COLO829 (cell line): ENCODE measurements around the gene ZC4H2.
"Not testable (repeated sequence)": the region's sequence is repeated elsewhere in the genome, so short reads cannot be mapped to it uniquely, and the experiment has no call there.

ENCODE experiments used
- DNase-seq: peaks from one replicate; pipeline ENCODE4 v3.0.0; 2012; ENCODE audit warnings: low spot score

ZC4H2 gene

GRCh38 chrX:64975989-64976672 is at the start of gene ZC4H2:
ZC4H2 (minus strand) TSS chrX:64976450; CDS start chrX:64976377, 73 bp downstream.
- DNase-seq, result peak; percentile 41

GRCh38 chrX:65017451-65017850 is 41.2 kb upstream of the ZC4H2 start:
- no peak for DNase-seq

DNA sequence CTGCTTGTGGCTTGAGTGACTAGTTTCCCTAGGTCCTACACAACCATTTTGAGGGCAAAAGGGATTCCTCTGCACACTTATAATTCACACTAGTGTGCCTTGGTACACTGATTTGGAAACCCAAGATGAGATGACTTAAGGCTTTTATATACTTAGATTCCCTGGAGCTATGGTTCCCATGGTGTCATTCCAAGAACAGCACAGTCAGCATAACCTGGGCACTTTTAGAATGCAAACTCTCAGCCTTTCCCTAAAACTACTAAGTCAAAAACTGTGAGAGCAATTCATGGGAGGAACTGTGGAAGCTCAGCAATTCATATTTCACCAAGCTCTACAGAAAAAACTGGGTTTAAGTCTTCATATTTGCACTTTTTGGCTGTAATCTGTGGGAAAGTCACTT is 38.0 kb upstream of the ZC4H2 start:
- DNase-seq, result no peak

GRCh38 chrX:65009459-65009858 is 33.2 kb upstream of the ZC4H2 start:
- DNase-seq, result no peak

- DNase-seq, result not testable (repeated sequence)
Observed at GRCh38 chrX:65002208-65002607, 26.0 kb upstream of the ZC4H2 start.

DNA sequence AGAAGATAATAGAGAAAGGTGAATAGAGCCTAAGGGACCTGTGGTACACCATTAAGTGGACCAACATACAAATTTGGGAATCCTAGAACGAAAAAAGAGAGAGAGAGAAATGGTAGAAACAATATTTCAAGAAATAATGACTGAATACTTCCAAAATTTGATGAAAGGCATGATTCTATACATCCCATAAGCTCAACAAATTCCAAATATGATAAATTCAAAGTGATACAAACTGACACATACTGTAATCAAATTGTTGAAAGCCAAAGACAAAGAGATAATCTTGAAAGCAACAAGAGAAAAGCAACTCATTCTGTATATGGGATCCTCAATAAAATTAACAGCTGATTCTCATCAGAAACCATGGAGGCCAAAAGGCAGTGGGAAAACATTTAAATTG is 20.6 kb upstream of the ZC4H2 start:
- no peak for DNase-seq

- no peak for DNase-seq
Observed at GRCh38 chrX:64994131-64994798, 18.0 kb upstream of the ZC4H2 start.

- no peak for DNase-seq
Observed at GRCh38 chrX:64977830-64978229, 1.6 kb upstream of the ZC4H2 start.

- DNase-seq, result no peak
Observed at GRCh38 chrX:64977051-64977450, 801 bp upstream of the ZC4H2 start.

GRCh38 chrX:64976673-64977040 is 407 bp upstream of the ZC4H2 start:
- no peak for DNase-seq

GRCh38 chrX:64975491-64975890 is 759 bp downstream of the ZC4H2 start:
- DNase-seq, result no peak

- no peak for DNase-seq
Observed at GRCh38 chrX:64925480-64925879, 50.8 kb downstream of the ZC4H2 start.

DNA sequence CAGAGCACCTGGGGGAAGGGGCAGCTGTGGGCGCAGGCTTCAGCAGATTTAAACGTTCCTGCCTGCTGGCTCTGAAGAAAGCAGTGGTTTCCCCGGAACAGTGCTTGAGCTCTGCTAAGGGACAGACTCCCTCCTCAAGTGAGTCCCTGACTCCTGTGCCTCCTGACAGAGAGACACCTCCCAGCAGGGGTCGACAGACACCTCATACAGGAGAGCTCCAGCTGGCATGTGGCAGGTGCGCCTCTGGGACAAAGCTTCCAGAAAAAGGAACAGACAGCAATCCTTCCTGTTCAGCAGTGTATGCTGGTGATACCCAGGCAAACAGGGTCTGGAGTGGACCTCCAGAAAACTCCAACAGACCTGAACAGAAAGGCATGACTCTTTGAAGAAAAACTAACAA is 68.1 kb downstream of the ZC4H2 start:
- no peak for DNase-seq

DNA sequence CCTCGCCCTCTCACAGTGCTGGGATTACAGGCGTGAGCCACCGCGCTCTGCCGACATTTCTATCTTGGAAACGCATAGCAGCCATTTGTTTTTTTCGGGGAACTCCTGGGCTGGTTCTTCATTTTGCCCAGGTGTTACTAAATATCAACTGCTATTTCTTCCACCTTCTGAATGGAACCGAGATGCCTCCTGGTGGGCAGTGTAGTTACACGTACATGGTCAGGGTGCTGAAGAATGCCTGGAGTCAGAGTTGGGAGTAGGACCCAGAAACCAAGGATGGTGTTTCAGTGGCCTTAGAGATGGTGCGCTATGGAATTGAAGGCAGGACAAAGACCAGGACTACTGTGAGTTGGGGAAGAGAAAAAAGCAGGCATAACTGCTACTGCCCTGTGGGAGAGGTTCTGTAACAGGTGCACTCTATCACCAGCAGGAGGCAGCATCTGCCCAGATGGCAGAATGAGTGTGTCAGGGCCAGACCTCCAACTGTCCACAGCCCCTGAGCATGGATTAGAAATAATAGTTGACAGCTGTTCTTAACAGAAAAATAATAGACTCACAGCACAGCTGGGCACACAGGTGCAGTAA is 81.7 kb downstream of the ZC4H2 start:
- DNase-seq, result no peak

- no peak for DNase-seq
Observed at GRCh38 chrX:64885850-64886249, 90.4 kb downstream of the ZC4H2 start.

- DNase-seq, result not testable (repeated sequence)
Observed at GRCh38 chrX:64878709-64879108, 97.5 kb downstream of the ZC4H2 start.

DNA sequence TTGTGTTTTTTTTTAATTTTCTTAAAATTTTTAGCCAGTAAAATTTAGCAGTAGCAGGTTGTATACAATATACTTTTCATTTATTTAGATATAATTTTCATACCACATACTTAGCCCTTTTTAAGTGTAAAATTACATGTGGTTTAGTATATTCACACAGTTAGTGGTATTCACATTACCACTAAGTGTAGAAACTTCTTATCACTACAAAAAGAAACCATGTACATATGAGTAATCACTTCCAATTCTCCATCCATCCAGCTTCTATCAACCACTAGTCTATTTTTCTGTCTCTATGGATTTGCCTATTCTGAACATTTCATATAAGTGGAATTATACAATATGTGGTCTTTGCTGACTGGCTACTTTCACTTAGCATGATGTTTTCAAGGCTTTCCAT is 109.0 kb downstream of the ZC4H2 start:
- no peak for DNase-seq
